K562 (cell line): Measurements from ENCODE around the gene TUBA4B. TPM values are rescaled to one million over a fixed set of nuclear protein-coding genes. Genes with fewer than 3 reads are reported as not detected.

Source experiments
- ASH1L ChIP-seq: fragments of 450-650 bp; IDR thresholded peaks from 2 replicates; pipeline ENCODE4 v1.6.1; 2018; ENCODE audit warnings: borderline replicate concordance, mild to moderate bottlenecking, low read depth; ENCODE audit not compliant: partially characterized antibody
- BRD4 ChIP-seq: fragments of 200-600 bp; sonication (generic); IDR thresholded peaks from 2 replicates; pipeline ENCODE4 v1.6.1; 2017; ENCODE audit warnings: inconsistent platforms
- COPS2 ChIP-seq: fragments of 450-650 bp; conservative IDR thresholded peaks from 2 replicates; pipeline ENCODE4 v1.6.1; 2016; ENCODE audit warnings: mild to moderate bottlenecking, moderate library complexity
- HNRNPUL1 ChIP-seq: fragments of 200-400 bp; formaldehyde crosslinking; IDR thresholded peaks from 2 replicates; pipeline ENCODE4 v1.6.1; 2017; ENCODE audit warnings: low read length
- IFI16 ChIP-seq: fragments of 250-450 bp; sonication (Bioruptor Pico); IDR thresholded peaks from 2 replicates; pipeline ENCODE4 v2.1.2; 2022; ENCODE audit warnings: mild to moderate bottlenecking, inconsistent platforms
- MYC ChIP-seq, 2 experiments: fragments of 250-450 bp in 1 of 2; sonication (Bioruptor Pico) in 1 of 2; IDR thresholded peaks; 2 replicates each; pipeline versions ENCODE4 v1.5.1 to v1.6.1; 2012 to 2021; ENCODE audit warnings: low read depth in 2 of 2, borderline replicate concordance in 1 of 2, improper control_type of control experiment in 1 of 2, low read length in 1 of 2, mild to moderate bottlenecking in 1 of 2, moderate library complexity in 1 of 2
- NCOA4 ChIP-seq: fragments of 450-650 bp; IDR thresholded peaks from 2 replicates; pipeline ENCODE4 v1.6.1; 2018; ENCODE audit warnings: mild to moderate bottlenecking; ENCODE audit not compliant: partially characterized antibody
- NCOR1 ChIP-seq: fragments of 450-650 bp; IDR thresholded peaks from 2 replicates; pipeline ENCODE4 v1.6.1; 2016; ENCODE audit warnings: mild to moderate bottlenecking, moderate library complexity
- POLR2B ChIP-seq: fragments of 450-650 bp; IDR thresholded peaks from 2 replicates; pipeline ENCODE4 v1.6.1; 2018; ENCODE audit warnings: low read depth; ENCODE audit not compliant: partially characterized antibody
- RBM25 ChIP-seq: fragments of 200-400 bp; formaldehyde crosslinking; IDR thresholded peaks from 2 replicates; pipeline ENCODE4 v1.6.1; 2018; ENCODE audit warnings: low read length, low read depth, moderate library complexity; ENCODE audit not compliant: severe bottlenecking
- RFX5 ChIP-seq: IDR thresholded peaks from 2 replicates; pipeline ENCODE4 v1.6.1; 2011; ENCODE audit warnings: low read depth, mild to moderate bottlenecking, improper control_type of control experiment, low read length
- RFX7 ChIP-seq: fragments of 250-450 bp; sonication (Bioruptor Pico); IDR thresholded peaks from 2 replicates; pipeline ENCODE4 v1.5.1; 2021; ENCODE audit warnings: mild to moderate bottlenecking
- TRIM24 ChIP-seq, 2 experiments: fragments of 450-650 bp; IDR thresholded peaks; 2 replicates each; pipeline ENCODE4 v1.6.1; 2016
- XRCC3 ChIP-seq: fragments of 450-650 bp; IDR thresholded peaks from 2 replicates; pipeline ENCODE4 v1.6.1; 2017; ENCODE audit warnings: mild to moderate bottlenecking, moderate library complexity
- ZNF121 ChIP-seq: sonication (generic); formaldehyde crosslinking; conservative IDR thresholded peaks from 2 replicates; pipeline ENCODE4 v1.8.0; 2022; ENCODE audit warnings: missing genetic modification reagents
- ZNF232 ChIP-seq: sonication (generic); formaldehyde crosslinking; IDR thresholded peaks from 2 replicates; pipeline ENCODE4 v1.8.0; 2022; ENCODE audit warnings: mild to moderate bottlenecking, missing genetic modification reagents
- polyA plus RNA-seq, 8 experiments: library from polyadenylated mRNA; depleted of rRNA in 4 of 8; stranded (reverse) in 5 of 8; unstranded in 3 of 8; fragments of >200 nt; fragmentation: Nextera tagmentation in 2 of 8; fragmentation: Illumina TruSeq in 1 of 8; extraction: Ambion mirVana in 2 of 8; extraction: Trizol in 1 of 8; gene quantifications; 2 replicates each; pipeline versions ENCODE4 v1.2.1 to v1.2.3, GENCODE V29; 2011 to 2014; ENCODE audit warnings: inconsistent platforms in 1 of 8, missing spikeins in 1 of 8
- total RNA-seq, 7 experiments: library from RNA; depleted of rRNA in 6 of 7; stranded (reverse); fragments of >200 nt in 6 of 7; fragmentation: Illumina TruSeq in 2 of 7; extraction: Trizol in 2 of 7; gene quantifications; 2 replicates each; pipeline versions ENCODE4 v1.2.1 to v1.2.3, GENCODE V29; 2011 to 2021; ENCODE audit warnings: low replicate concordance in 1 of 7
- TF ChIP-seq, protein P1 (sequence below): fragments of 250-450 bp; sonication (Bioruptor Pico); IDR thresholded peaks from 2 replicates; pipeline ENCODE4 v1.4.0; 2020
- TF ChIP-seq, protein P2 (sequence below), 2 experiments: fragments of 450-650 bp in 1 of 2; sonication (generic) in 1 of 2; formaldehyde crosslinking in 1 of 2; IDR thresholded peaks; 2 replicates each; pipeline versions ENCODE4 v1.7.1 to v1.9.0; 2016 to 2022; ENCODE audit warnings: inconsistent platforms in 1 of 2, mild to moderate bottlenecking in 1 of 2, missing genetic modification reagents in 1 of 2

TUBA4B gene
- total and polyA plus RNA-seq, 9 of the 15 experiments (the other 6 are each of a cell fraction or from before 2014, with no cell fraction given), result 0.04 TPM; not detected in 8

DNA sequence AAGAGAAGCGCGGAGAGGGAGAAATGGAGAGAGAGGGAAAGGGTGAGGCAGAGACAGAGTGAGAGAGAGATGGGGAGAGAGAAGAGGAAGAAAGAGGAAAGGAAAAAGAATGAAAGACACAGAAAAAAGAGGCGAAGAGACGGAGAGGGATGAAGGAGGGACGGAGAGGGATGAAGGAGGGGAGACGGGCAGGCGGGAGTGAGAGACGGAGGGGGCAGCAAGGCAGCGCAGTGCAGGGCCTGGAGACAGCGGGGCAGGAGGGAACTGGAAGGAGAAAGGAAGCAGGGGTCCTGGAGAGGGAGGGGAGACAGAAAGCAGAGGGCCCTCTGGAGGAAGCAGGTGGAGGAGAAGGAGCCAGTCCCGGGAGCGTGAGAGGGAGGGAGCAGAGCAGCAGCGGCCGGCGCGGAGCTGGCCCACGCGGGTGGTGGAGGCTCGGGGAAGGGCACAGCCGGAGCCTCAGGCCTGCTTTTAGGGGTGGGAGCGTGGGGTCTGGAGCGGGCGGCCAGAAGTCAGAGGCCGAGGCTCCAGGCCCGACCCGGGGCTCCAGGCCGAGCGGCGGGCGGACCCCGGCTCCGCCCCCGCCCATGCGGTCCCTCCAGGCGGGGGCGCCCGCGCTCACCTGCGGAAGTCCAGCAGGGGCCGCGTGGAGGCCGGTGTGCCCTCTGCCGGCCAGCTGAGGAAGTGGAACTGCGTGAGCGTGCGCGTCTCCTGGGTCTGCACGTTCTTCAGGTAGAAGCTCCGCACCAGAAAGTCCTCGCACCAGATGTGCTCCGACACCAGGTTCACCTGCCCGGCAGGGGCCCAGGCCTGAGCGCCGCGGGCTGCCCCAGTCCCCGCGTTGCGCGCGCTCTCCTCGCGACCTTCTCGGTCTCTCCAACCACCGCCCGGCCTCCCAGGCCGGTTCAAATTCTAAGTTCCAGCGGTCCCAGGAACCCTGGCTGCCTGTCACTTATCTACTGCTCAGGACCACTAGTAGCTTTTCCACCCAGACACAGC, 41.6 kb downstream of the TUBA4B start (continued):
- no peak for TF ChIP-seq BRD4
- TF ChIP-seq IFI16 (CRISPR knock-in tag), result no peak
- peak; percentile 25 for TF ChIP-seq RBM25
- TF ChIP-seq HNRNPUL1, result no peak
- TF ChIP-seq TRIM24 (IDR thresholded peaks at IDR 0.05), result no peak
- no peak for TF ChIP-seq ASH1L
- no peak for TF ChIP-seq ZNF232 (CRISPR knock-in tag)
- no peak for TF ChIP-seq RFX7
- no peak for TF ChIP-seq RFX5
- TF ChIP-seq ZNF121 (CRISPR knock-in tag), result no peak
- TF ChIP-seq POLR2B, result peak; percentile 38
- TF ChIP-seq, protein P1, sequence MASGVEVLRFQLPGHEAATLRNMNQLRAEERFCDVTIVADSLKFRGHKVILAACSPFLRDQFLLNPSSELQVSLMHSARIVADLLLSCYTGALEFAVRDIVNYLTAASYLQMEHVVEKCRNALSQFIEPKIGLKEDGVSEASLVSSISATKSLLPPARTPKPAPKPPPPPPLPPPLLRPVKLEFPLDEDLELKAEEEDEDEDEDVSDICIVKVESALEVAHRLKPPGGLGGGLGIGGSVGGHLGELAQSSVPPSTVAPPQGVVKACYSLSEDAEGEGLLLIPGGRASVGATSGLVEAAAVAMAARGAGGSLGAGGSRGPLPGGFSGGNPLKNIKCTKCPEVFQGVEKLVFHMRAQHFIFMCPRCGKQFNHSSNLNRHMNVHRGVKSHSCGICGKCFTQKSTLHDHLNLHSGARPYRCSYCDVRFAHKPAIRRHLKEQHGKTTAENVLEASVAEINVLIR (CRISPR knock-in tag), result no peak
- no peak for TF ChIP-seq NCOR1
- TF ChIP-seq MYC (IDR thresholded peaks at IDR 0.05; ENCODE audit: low read depth, low read length), result peak; percentile 97
- peak; percentile 50; the same call in 1 of the 2 replicates for TF ChIP-seq MYC (CRISPR knock-in tag; IDR thresholded peaks at IDR 0.05; ENCODE audit: borderline replicate concordance, low read depth)
- TF ChIP-seq, protein P2, sequence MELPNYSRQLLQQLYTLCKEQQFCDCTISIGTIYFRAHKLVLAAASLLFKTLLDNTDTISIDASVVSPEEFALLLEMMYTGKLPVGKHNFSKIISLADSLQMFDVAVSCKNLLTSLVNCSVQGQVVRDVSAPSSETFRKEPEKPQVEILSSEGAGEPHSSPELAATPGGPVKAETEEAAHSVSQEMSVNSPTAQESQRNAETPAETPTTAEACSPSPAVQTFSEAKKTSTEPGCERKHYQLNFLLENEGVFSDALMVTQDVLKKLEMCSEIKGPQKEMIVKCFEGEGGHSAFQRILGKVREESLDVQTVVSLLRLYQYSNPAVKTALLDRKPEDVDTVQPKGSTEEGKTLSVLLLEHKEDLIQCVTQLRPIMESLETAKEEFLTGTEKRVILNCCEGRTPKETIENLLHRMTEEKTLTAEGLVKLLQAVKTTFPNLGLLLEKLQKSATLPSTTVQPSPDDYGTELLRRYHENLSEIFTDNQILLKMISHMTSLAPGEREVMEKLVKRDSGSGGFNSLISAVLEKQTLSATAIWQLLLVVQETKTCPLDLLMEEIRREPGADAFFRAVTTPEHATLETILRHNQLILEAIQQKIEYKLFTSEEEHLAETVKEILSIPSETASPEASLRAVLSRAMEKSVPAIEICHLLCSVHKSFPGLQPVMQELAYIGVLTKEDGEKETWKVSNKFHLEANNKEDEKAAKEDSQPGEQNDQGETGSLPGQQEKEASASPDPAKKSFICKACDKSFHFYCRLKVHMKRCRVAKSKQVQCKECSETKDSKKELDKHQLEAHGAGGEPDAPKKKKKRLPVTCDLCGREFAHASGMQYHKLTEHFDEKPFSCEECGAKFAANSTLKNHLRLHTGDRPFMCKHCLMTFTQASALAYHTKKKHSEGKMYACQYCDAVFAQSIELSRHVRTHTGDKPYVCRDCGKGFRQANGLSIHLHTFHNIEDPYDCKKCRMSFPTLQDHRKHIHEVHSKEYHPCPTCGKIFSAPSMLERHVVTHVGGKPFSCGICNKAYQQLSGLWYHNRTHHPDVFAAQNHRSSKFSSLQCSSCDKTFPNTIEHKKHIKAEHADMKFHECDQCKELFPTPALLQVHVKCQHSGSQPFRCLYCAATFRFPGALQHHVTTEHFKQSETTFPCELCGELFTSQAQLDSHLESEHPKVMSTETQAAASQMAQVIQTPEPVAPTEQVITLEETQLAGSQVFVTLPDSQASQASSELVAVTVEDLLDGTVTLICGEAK (IDR thresholded peaks at IDR 0.05), result peak; percentile 45; the same call in 1 of the 2 replicates
- TF ChIP-seq, protein P2 (CRISPR knock-in tag; IDR thresholded peaks at IDR 0.05), result no peak
- no peak for TF ChIP-seq COPS2
- TF ChIP-seq XRCC3, result no peak
- no peak for TF ChIP-seq NCOA4
